Measurements from ENCODE around the gene ALOX5.
"Not testable (repeated sequence)": the region's sequence is repeated elsewhere in the genome, so short reads cannot be mapped to it uniquely, and the experiment has no call there.

ALOX5 gene

DNA sequence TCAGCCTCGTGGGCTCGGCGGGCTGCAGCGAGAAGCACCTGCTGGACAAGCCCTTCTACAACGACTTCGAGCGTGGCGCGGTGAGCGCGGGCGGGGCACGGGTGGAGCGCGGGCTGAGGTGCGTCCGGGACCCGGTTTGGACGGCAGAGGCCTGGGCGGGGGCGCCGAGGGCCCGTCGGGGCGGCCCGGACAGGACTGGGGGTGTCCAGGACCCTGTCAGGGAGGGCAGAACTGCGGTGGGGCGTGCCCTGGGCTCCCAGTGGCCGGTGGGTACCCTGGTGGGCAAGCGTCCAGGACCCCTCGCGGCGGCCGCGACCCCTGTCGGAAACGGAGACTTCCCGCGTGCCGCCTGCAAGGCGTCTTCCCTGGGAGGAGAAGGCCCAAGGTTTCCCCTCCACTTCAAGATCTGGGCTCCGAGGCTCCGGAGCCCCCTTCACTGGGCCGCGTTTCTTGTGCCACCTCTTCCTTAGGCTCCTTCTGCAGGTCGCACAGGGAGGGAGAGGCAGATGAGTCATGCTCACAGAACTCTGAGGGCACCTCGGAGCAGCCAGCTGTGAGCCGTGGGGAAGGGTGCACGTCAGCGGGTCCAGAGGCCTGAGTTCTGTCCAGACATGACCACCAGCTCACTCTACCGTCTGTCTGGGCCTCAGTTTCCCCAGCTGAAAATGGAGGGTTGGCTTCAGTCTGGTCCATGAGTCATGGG, 485 bp downstream of the ALOX5 start:
- DNase-seq (ENCODE audit: low read depth) = no peak

DNA sequence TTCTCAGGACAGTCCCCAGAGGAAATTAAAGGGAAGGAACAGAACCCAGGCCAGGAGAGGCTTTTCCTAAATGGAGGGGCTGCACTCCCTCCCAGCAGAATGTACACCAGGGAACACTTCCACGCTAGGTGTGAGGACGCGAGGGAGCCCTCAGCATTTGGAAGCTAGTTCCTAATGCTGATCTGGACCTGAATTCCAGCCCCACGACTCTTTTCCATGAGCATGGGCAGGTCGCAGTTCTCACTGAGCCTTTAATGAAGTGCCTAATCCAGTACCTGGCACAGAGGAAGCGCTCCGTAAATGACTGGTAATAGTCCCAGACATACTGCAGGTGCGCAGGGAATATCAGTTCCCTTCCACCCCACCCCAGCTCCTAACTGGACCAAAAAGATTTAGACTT, 1.1 kb downstream of the ALOX5 start:
- DNase-seq (ENCODE audit: low read depth) = no peak

GRCh38 chr10:45375716-45376231, 1.8 kb downstream of the ALOX5 start:
- DNase-seq (ENCODE audit: low read depth) = no peak

DNA sequence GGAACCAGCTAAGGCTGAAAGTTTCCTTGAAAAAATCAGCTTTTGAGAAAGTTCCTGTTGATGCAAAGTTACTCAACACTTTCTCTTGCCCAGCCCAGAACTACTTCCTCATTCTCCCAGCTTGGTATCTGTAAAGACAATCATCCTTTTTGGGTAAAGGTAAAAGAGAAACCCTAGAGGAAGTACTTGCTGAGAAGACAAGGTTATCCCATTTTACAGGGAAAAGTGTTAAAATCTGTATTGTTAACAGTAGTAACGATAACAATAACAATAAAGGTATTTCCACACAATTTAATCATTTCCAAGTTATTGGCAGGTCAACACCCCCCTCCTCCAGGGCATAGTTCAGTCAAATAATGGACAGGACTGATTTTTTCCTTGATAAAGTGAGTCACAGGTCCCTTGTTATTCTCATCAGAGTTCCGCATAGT, 2.4 kb downstream of the ALOX5 start:
- DNase-seq (ENCODE audit: low read depth) = no peak

DNA sequence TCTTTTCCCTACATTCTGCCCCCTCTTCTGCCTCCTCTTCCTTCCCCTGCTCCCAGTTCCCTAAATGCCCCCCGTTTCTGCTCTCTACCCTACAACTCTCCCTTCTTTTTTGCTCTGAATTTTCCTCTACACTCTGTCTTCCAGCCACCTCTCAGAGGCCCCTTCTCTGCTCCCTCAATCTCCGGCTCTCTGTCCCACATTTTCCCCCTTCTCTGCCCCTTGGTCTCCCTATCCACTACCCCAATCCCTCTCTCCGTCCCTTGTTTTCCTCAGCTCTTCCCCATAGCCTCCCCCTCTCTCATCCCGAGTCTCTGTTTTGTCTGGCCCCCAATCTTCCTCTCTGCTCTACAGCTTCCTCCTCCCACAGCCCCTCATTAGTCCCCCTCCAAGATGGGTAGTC, 3.3 kb downstream of the ALOX5 start:
- no peak for DNase-seq (ENCODE audit: low read depth)

DNA sequence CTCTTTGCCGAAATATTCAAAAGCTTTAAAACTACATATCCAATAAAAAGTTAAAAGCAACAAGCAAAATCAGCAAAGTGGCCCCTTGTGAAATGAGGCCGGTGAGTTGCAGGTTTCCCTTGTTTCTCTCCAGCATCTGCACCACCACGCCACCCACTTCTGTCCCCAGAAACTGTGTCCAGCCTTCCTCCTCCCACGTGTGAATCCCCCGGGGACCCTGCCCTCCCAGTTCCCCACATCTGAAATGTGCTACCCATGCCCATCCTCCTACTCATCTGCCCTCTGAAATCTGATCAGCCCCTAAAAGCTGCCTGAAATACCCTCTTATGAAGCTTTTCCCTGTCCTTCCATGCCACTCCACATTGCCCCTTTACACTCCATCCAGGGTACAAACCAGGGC, 3.8 kb downstream of the ALOX5 start:
- DNase-seq (ENCODE audit: low read depth) = no peak

- no peak for DNase-seq (ENCODE audit: low read depth)
These were observed 5.1 kb downstream of the ALOX5 start for GRCh38 chr10:45378914-45379726.

DNA sequence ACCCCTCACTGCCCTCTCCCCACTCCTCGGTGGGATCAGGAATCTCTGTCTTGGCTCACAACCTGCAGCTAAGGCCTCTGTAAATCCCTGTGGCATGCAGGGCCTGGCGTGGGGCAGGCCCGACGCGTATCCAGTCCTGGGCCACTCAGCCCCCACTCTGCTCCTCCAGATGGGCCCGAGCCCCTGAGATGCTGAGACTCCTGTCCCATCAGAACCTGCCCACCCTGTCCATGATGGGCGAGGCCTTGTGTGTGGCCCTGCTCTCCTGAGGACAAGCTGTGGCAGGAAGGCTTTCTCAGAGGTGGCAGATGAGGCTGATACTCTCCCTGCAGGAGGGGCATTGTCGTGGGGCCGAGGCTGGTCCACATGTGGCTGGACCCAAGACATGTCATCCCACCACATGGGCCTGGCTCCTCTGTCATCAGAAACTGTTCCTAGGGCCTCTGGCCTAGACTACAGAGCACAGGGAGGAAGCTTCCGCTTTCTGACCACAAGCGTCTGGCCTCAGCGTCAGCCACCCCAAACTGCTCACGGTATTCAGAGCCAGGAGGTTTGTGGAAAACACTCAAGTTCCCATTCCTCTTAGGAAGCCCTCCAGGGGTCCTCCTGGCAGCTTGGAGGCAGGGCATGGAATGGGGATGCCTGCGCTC, 6.0 kb downstream of the ALOX5 start:
- DNase-seq (ENCODE audit: low read depth) = no peak

DNA sequence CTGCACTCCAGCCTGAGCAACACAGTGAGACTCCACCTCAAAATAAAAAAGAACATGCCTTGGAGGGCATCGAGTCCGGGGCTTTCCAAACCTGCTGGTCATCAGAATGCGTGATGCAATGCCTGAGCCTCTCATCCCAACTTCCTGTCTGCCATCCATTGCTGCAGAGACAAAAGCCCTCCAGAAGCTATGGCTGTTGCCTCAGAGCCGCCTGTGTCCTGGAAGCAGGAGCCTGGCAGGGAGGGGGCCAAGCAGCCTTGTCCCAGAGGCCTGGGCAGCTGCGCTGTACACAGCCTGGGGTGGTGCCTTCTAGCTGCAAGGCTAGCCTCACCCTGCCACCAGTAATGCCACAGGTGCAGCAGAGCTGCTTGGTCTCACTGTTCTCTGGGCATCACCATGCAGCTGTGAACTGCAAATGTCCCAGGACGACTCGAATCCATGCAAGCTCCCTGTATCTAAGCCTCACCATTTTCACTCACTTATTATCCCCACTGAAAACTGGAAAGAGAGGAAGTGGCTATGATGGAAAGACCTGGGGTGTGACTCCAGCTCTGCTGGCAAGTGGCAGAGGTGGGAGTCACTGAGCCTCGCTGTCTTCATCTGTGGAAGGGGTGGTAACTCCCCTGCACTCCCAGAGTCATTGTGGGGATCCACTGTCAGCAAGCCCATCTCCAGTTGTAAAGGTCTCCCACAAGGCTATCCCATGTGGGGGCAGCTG, 7.0 kb downstream of the ALOX5 start:
- DNase-seq (ENCODE audit: low read depth) = no peak

DNA sequence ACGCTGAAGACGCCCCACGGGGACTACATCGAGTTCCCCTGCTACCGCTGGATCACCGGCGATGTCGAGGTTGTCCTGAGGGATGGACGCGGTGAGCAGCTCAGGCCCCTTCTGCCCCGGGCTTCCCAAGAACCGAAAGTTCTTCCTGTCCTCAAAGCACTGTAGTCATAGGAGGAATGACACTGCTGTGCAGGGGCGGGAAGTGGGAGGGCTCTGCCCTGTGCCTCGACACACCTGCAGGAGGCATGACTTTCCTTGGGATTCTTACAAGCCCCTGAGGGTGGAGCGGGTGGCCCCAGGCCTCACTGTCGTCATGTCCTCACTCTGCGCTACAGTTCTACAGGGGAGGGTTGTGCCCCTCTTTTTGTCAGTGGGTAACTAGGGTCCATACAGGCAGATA, 8.6 kb downstream of the ALOX5 start:
- no peak for DNase-seq (ENCODE audit: low read depth)

DNA sequence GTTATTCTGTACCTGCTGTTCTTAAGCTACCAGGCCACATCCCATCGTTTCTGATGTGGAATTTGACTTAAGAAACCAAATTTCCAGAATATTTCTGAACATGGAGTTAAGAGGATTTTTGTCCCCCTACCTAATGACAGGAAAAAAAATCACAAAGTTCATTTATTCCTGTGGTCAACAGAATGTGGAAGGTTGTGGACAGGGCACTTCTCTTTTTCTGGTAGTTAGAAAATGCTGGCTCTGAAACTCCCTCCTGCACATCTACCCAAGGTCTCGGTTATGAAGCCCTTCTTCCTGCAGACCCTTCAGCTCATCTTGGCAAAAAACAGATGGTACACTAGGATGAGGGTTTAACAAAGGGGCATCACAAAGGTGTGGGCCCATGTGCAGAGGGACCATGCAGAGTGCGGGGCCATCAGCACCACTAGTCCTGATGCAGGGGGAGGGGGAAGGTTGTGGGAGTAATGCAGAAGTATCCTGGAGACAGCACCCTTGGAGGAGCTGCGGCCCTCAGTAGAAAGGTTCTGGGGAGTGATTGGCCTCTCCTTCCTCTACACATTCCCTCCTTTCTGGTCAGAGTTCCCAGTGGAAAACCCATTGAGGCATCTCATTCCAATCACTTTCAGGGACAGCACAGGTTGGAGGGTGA, 9.8 kb downstream of the ALOX5 start:
- DNase-seq (ENCODE audit: low read depth) = no peak

GRCh38 chr10:45386657-45387056, 12.6 kb downstream of the ALOX5 start:
- DNase-seq (ENCODE audit: low read depth) = no peak

- DNase-seq (ENCODE audit: low read depth) = no peak
These were observed 13.3 kb downstream of the ALOX5 start for GRCh38 chr10:45387096-45387893.

- not testable (repeated sequence) for DNase-seq (ENCODE audit: low read depth)
These were observed 15.7 kb downstream of the ALOX5 start for GRCh38 chr10:45389671-45390070.

DNA sequence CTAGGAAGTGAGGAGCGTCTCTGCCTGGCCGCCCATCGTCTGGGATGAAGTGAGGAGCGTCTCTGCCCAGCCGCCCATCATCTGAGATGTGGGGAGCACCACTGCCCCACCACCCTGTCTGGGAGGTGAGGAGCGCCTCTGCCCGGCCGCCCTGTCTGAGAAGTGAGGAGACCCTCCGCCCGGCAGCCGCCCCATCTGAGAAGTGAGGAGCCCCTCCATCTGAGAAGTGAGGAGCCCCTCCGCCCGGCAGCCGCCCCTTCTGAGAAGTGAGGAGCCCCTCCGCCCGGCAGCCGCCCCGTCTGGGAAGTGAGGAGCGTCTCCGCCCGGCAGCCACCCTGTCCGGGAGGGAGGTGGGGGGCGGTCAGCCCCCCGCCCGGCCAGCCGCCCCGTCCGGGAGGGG, 17.6 kb downstream of the ALOX5 start:
- DNase-seq (ENCODE audit: low read depth) = not testable (repeated sequence)

GRCh38 chr10:45395554-45395953, 21.5 kb downstream of the ALOX5 start:
- DNase-seq (ENCODE audit: low read depth) = no peak

DNA sequence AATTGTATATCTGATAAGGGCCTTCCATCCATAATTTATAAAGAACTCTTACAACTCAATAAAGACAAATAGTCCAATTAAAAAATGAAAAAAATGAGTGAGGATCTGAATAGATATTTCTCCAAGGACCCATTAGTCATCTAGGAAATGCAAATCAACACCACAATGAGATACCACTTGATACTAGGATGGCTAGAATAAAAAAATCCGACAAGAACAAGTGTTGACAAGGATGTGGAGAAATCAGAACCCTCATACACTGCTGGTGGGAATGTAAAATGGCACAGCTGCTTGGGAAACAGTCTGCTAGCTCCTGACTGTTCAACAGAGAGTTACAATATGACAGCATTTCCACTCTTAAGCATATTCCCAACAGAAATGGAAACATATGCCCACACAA, 24.6 kb downstream of the ALOX5 start:
- DNase-seq (ENCODE audit: low read depth) = no peak

DNA sequence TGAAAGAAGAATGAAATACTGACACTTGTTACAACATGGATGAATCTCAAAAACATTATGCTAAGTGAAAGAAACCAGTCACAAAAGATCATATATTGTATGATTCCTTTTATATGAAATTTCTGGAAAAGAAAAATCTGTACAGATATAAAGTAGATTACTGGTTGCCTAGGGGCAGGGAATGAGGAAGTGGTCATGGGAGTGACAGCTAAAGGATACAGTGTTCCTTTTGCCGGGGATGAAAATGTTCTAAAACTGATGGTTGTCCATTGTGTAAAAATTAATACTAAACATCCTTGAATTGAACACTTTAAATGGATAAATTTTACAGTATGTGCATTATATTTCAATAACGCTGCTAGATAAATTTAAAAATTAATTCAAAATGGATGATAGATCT, 25.1 kb downstream of the ALOX5 start:
- DNase-seq (ENCODE audit: low read depth) = no peak

GRCh38 chr10:45403151-45403550, 29.1 kb downstream of the ALOX5 start:
- DNase-seq (ENCODE audit: low read depth) = no peak

GRCh38 chr10:45404087-45404769, 30.2 kb downstream of the ALOX5 start:
- DNase-seq (ENCODE audit: low read depth) = no peak
